NCI-H2196 treated with DMSO at 0.1 percent for 48 hours (cell line): ENCODE measurements around the gene SH3D19.
A peak's percentile ranks its signal among the peaks of the same experiment; 100 is the strongest.
"Not testable (repeated sequence)": the region's sequence is repeated elsewhere in the genome, so short reads cannot be mapped to it uniquely, and the experiment has no call there.

Experiments
- DNase-seq: peaks from one replicate; lab custom pipeline; 2025; ENCODE audit not compliant: unreplicated experiment; lab: John Stamatoyannopoulos, UW

The SH3D19 gene

DNA sequence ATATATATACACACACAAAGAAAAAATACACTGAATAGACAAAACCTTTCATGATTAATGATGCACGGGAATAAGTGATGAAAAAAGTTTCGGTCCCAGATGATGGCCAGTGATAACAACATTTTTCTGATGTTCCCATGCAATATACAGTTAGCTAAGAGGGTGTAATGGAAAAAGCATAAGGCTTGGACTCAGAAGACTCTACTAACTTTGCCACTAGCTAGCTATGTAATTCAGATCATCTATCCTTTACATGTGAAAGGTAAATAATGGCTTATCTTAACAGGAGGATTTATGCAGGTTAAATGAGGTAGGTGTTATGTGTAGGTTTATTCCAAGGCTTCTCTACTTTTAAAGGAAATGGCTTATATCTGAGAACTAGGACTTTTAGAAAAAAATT is 221.6 kb downstream of the SH3D19 start:
- no peak for DNase-seq

GRCh38 chr4:151100531-151100930 is 224.9 kb downstream of the SH3D19 start:
- DNase-seq, result no peak

GRCh38 chr4:151099976-151100417 is 225.4 kb downstream of the SH3D19 start:
- no peak for DNase-seq

DNA sequence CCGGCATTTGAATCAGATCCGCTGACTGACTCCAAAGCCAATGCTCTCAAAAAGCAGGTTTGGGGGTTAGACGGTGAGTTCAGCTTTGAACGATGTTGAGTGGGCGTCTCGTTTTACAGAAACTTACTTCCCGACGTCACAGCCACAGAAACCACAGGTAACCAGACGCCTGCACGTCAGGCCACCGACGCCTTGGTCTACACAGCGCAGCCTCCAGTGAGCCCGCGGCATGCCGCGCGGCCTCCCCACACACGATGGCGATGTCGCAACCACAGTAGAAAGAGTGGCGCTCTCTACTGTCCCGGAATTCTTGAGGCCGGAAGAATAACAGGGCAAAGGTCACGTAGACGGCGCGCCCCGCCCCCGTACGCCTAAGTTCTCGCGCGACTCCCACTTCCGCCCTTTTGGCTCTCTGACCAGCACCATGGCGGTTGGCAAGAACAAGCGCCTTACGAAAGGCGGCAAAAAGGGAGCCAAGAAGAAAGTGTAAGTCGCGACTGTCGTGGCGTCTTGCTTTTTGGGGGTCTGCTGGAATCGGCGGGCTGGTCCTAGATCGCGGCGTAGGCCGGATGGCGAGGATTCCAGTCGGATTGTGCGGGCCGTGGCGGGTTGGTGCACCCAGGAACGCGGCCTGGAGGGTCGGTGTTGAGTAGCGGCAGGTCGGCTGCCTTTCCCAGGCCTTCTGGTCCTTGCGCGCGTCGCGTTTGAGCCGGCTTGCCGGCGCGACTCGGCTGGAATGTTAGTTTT is 226.0 kb downstream of the SH3D19 start, which contains the start of gene RPS3A:
Gene RPS3A, plus strand, starts transcription at position 400 of the 747 bp plus-strand sequence. Its CDS starts 25 bp downstream, at position 425.
- peak; percentile 71 for DNase-seq

- no peak for DNase-seq
Measured at GRCh38 chr4:151098979-151099228, 226.5 kb downstream of the SH3D19 start.

DNA sequence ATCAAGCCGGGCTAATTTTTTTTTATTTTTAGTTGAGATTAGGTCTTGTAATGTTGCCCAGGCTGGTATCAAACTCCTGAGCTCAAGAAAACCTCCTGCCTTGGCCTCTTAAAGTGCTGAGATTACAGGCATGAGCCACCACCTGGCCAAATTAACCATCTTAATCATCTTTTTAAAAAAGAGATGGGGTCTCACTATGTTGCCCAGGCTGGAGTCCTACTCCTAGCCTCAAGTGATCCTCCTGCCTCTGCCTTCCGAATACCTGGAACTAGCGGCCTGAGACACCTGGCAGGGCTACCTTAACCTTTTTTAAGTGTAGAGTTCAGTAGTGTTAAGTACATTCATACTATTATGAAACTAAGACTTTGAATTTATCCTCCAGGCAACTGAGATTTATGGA is 227.6 kb downstream of the SH3D19 start:
- no peak for DNase-seq

- DNase-seq, result no peak
Measured at GRCh38 chr4:151095142-151095541, 230.3 kb downstream of the SH3D19 start.

- DNase-seq, result no peak
Measured at GRCh38 chr4:151094290-151094751, 231.1 kb downstream of the SH3D19 start.

- no peak for DNase-seq
Measured at GRCh38 chr4:151093203-151093602, 232.2 kb downstream of the SH3D19 start.

- no peak for DNase-seq
Measured at GRCh38 chr4:151092488-151092887, 232.9 kb downstream of the SH3D19 start.

- no peak for DNase-seq
Measured at GRCh38 chr4:151091047-151091446, 234.4 kb downstream of the SH3D19 start.

GRCh38 chr4:151087467-151087866 is 237.9 kb downstream of the SH3D19 start:
- no peak for DNase-seq

DNA sequence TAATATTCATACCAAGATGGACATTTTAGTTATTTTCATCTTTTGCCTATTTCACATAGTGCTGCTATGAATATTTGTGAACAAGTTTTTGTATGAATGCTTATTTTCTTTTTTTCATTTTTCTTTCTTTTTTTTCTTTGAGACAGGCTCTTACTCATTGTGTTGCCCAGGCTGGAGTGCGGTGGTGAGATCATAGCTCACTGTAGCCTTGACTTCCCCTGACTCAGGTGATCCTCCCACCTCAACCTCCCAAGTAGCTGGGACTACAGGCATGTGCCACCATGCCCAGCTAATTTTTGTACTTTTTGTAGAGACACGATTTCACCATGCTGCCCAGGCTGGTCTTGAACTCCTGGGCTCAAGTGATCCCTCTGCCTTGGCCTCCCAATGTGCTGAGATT is 247.4 kb downstream of the SH3D19 start:
- DNase-seq, result not testable (repeated sequence)

GRCh38 chr4:151074416-151074916 is 250.9 kb downstream of the SH3D19 start:
- no peak for DNase-seq
